GM19328 (cell line): Measurements from ENCODE around the gene SORCS2.

Source experiments
- ATAC-seq: cut with Tn5 transposase; IDR thresholded peaks from one replicate; pipeline ENCODE4 v1.9.1; 2021; ENCODE audit warnings: mild to moderate bottlenecking, moderate library complexity; ENCODE audit not compliant: unreplicated experiment

The SORCS2 gene

DNA sequence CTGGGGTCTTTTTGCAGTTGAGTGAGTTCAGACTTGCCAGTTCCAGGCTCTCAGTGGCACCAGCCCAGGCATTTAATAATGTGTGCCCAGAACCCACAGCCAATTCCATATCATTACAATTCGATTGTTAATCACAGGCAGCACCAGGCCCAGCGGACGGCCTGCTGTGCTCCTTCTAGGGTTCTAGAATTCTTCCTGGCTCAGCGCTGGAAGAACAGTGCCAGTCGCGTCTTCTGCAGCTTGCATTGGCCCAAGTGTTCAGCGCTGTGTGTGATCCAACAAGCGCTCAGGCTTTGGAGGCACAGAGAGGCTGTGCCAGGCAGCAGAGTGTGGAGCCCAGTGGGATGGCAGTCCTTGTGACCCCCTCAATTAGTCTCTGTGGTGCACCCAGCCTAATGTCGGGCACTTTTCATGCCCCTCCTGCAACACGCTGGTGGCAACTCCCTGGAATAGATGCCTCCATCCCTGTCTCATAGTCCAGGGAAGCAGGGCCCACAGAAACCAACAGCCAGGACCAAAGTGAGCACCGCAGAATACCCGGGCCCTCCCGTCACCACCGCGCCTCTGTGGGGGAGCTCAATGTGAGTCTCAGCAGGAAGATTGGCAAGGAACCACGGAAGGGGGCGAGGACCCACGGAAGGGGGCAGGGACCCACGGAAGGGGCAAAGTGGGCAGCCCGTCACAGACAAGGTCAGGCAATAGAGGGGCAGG lies 554.2 kb downstream of the SORCS2 start:
- ATAC-seq: no peak

DNA sequence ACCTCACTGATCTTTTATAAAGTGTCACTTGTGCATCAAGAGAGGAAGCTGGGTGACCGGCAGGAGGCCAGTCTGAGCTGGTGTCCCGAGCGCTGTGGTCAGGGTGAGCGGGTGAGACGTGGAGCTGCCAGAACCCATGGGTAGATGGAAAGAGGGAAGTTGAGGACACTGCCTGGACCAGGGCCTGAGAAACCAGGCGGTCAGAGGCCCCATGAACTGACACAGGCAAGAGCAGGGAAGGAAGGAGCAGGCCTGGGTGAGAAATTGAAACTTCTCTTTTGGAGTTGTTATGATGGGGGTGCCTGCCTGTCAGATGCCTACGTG lies 554.7 kb downstream of the SORCS2 start:
- ATAC-seq: no peak

DNA sequence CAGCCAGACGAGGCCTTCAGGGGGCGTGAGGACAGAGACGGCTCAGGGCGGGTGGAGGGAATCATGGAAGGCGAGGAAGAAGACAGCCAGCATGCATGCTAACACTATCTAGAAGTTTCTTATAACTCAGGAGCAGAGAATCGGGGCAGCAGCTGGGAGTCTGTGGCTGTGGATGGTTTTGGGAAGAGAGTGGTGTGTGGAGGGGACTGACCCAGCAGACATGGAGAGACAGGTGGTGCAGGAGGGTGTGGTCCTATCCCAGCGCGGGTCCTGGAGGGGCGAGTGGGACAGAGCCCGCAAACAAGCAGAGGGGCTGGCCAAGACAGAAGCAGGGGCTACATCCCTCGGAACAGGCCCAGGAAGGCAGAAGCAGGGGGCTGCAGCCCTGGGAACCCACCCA lies 555.2 kb downstream of the SORCS2 start:
- ATAC-seq: no peak

DNA sequence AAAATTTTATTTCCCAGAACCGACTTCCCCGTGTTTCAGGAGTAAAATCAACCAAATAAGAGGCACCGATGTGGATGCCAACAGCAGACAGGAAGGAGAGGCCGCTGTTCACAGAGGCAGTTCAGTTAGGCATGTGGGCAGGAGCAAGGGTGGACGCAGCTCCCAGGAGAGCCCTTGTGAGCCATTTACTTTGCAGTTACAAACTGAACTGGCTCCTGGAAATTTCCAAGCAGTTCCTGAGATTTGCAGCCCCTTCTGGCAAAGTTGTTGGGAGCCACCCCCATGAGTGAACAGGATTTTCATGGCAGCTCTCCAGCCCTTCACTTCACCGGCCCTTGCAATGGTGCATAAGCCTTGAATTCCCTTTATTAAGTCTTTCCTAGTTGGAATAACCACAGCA lies 558.2 kb downstream of the SORCS2 start:
- no peak for ATAC-seq

DNA sequence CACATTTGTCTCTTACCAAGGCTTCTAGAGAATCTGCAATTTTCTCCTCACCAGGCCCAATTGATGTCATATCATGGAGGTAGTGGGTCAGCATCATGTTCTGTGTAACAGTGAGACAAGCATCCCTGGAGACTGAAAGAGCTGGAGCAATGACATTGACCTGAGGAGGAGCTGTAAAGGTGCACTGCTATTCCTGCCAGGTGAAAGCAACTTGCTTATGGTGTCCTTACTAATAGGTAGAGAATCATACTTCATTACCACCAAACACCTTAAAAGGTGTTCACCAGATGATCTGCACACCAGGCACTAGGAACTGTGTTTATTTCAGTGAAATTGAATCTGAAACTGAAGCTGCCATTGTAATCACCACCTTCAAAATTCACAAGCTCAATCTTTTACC lies 558.6 kb downstream of the SORCS2 start:
- ATAC-seq: no peak

DNA sequence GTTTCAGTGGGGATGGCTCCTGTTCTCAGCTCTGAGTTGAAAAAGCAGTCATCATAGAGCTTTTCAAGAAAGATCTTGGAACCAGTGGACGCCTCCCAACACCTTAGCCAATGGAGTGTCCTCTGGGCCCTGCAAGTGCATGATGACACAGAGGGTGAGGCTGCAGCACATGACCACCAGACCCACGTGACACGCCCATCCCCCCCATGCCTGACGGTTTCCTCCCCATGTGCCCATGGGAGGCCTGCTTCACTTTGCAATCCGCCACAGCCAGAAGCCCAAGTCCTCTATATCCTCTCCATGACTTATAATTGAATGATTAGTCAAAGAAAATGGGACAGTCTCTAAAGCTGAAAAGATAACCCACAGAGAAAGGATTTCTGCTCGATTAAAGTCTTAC lies 560.3 kb downstream of the SORCS2 start:
- no peak for ATAC-seq

DNA sequence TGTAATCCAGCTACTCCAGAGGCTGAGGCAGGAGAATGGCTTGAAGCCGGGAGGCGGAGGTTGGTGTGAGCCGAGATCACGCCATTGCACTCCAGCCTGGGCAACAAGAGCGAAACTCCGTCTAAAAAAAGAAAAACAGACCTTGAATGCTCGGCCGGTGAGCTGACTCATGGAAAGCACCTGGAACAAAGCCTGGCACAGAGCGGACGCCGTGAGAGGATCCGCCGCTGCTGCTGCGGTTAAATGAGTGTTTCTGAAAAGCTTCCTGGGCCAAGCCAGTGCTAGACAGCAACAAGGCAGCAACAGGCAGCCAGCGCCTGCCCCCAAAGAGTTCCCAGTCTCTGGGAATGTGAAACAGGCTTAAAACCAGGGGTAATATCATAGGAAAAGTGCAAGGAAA lies 560.9 kb downstream of the SORCS2 start:
- no peak for ATAC-seq

DNA sequence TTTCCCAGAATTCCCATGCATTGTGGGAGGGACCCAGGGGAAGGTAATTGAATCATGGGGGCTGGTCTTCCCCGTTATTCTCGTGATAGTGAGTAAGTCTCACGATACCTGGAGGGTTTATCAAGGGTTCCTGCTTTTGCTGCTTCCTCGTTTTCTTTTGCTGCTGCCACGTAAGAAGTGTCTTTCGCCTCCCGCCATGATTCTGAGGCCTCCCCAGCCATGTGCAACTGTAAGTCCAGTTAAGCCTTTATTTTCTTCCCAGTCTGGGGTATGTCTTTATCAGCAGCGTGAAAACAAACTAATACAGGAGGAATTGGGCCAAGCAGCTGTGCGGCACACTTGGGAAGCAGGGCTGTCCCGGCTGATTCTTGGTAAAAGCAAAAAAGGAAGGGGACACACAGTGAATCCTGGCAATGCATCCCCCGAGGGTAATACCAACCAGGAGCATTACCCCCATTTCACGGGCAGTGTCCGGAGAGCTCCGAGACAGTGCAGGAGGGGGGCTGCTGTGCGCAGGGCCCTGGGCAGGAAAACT lies 561.7 kb downstream of the SORCS2 start:
- ATAC-seq: no peak

DNA sequence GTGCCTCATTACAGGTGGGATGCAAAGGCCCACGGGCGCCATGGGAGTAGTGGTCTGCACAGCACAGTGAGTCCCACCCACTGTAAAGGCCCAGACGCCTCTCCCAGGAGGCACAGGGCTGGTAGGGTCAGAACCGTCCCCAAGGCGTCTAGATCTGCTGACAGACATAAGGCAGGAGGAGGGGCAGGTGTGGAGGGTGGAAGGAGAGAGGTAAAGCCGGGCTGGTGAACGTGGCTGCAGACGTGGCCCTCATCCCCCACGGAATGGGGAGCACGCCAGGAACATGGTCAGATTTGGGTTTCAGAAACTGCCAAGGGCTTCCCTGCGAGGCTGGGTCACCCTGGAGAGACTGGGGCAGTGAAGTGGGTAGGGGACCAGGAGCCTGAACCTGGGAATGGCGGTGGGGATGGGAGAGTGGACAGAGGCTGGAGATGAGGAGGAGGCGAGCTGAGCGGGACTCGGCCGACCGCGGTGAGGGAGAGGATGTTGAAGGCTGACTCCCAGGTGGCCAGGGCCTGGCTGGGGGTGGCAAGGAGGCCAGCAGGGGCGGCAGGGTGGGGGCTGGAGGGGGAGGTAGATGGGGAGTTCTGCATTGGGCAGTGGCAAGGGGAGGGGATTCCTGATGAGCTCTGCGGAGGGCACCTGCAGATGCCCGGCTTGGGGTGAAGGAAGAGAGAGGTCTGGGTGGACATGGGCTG lies 562.4 kb downstream of the SORCS2 start:
- no peak for ATAC-seq

DNA sequence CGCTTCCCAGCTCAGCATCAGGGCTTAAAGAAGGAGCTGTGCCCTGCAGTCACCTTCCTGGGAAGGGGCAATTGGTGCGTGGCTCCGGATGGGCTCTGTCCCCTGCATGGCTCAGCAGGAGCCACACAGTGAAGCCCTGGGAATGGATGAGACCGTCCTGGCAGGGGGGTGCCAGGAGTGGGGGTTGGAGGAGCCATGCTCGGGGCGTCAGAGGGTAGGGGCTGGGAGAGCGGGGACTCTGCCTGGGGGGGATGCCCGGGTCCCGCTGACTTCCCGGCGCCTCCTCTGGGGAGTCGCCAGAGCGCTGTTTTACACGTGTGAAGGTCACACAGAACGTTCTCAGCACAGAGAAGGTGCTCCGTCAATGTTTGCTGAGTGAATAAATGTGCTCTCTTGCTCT lies 563.2 kb downstream of the SORCS2 start:
- ATAC-seq: no peak

DNA sequence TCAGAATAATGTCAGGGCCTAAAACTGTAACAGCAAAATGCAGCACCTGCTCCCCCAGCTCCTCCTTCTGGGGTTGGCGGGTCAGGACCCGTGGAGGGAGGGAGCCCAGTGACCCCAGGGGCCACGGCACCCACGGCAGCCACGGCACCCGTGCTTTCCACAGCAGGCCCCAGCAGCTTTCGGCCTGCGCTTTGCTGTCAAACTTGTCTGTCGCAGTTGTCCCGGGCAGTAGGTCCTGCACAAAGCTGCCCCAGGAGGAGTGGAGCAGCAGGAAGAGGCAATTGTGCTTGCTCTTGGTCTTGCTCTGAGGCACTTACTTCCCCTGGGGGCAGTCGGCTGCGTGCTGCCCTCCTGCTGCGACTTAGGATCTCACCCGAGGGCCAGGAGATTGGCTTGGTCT lies 563.7 kb downstream of the SORCS2 start:
- no peak for ATAC-seq

DNA sequence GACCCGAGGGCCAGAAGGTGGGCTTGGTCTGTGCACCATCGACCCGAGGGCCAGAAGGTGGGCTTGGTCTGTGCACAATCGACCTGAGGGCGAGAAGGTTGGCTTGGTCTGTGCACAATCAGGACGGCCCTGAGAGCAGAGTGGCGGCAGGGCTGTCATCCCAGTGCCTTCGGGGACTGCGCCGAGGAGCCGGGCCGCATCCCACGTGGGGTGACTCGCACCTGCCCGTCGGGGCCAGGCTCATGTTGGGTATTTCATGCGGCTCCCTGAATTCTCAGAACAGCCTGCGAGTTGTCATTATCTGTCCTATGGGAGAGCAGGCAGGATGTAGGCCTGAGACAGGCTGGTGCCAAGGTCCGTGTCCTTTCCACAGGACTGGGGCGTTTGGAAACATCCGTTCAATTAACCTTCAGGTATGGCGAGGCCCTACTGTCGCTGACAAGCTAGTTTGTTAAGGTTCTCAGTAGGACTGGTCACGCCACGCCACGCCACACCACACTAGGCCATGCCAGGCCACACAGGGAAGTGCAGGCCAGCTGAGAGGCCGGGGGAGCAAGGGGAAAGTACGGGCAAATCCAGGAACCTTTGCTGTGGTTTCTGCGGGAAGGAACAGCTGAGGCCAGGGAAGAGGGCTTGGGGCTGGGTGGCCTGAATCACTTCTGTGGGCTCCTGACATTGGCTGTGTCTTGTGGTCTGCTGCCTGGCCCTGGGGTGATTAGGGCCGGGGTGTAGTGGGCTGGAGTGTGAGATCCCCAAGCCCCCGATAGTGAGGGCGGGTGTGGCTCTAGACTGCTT lies 564.4 kb downstream of the SORCS2 start:
- no peak for ATAC-seq

DNA sequence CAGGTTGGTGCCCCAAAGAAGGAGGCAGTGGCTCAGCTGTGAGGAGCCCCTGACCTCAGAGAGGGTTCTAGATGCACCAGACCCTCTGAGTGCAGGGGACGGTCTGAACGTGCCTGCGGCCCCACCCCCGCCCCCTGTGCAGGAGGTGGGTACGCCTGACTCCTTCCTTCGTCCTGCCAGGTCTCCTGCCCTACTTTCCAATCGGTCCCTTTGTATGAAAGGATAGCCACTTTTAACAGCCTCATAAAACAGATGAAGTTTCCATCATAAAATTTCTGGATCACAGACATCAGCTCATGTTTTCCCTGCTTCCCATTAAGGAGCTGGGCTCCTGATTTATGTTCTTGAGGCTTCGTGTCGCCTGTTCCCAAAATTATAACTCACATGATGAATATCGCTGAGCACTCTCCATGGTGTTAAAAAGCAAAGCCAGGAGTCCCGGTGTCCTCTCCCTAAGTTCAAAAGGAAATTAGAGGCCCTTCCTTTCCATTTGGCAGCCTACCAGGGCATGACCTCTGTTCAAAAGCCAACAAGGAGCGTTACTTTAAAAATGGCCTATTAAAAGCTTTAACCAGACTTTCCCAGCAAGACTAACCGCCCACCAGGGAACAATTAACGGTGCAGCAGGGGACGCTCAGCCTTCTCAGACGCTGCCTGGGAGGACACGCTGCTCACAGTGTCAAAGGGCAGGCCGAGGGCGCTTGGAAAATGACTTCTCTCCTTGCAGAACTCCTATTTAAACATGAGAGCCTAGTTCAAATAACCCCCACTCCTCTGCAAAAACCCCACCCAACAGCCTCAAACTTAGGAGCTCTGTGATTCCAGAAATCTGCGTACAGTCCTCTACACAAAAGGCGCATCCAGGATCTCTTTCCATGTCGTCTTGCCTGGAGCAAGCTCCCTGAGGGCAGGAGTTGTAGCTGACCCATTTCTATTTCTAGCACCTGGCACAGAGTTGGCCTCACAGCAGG lies 565.4 kb downstream of the SORCS2 start:
- ATAC-seq: no peak

DNA sequence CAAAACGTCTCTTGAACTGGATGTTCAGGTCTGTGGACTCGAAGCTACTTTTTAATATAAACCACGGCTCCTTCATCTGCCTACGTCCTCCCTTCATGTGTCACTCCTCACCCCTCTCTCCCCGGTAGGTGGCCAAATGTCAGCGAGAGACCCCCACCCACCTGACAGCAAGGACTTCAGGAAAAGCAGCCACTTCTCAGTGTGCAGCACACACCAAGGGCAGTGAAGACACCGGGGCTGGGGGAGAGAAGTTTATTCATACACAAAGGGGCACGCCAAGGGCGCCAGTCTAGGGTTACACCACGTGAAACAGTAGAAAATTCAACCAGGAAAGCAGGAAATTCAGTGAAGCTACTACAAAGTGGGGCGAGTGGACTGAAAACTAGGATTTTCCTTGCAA lies 566.1 kb downstream of the SORCS2 start:
- ATAC-seq: no peak

DNA sequence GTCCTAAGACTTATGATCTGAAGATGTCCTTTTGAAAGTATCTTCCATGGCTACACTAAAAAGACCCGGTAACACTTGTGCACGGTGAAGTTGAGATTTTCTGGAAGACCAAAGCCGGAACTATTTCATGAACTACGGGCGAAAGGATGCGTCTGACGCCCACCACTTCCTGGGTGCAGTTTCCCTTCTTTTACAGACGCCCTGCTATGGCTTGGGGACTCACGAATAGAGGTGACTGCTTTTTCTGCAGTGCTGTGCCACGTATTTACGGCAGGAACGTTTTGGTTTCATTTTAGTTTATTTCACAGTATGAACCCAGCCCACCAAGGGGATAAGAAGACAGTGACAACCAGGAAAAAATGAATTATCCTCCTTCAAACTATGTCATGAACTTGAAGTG lies 566.9 kb downstream of the SORCS2 start:
- no peak for ATAC-seq

DNA sequence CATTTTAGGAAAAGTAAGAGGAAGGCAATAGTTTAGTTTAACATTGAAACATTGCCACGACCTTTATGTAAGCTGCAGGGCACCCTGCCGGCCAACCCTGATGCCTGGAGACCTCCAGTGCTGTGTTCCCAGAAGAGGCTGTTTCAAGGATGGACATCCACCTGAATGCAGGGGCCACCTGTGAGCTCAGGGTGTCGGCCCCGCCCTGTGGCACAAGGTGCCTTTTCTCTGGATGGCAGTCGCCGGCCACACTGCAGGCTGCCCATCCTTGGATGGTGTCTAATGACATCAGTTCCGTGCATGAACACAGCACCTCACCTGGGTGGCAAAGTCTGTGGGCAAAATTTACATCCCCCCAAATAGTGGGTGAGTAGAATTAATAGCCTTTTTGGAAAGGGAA lies 567.3 kb downstream of the SORCS2 start:
- ATAC-seq: no peak

DNA sequence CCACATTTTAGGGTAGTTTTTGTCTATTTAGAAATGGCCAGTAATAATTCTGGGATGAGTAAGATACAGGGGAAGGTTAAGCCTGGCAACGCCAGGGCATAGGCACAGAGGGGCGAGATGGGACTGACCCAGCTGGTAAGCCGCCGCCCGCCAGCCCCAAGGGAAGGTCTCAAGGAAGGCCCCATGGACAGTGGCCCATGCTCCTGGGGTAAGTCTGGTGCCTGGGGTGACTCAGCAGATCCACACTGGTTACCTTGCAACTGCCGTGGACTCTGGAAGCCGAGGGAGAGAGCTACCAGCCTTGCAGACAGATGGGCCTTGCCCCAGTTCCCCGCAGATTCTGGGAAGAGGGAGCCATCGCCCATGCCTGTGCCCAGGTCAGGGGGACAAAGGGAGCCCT lies 567.9 kb downstream of the SORCS2 start:
- ATAC-seq: no peak

DNA sequence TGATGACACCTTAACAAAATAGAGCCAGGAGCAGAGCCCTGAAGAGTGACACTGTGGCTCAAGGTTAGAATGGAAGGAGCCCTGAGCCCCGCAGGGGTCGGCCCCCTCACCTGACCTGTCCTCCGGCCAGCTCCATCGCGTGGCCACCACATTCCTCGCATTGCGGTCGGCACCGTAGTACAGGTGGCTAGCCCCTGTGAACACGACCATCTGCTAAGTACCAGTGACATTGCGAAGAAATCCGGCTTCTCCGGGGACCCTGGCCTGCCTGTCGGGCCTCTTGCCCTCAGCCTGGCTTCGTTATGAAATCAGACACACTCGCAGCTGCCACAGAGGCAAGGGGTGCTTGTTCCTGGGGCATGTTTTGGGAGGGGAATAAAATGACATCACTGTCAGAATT lies 568.4 kb downstream of the SORCS2 start:
- no peak for ATAC-seq

DNA sequence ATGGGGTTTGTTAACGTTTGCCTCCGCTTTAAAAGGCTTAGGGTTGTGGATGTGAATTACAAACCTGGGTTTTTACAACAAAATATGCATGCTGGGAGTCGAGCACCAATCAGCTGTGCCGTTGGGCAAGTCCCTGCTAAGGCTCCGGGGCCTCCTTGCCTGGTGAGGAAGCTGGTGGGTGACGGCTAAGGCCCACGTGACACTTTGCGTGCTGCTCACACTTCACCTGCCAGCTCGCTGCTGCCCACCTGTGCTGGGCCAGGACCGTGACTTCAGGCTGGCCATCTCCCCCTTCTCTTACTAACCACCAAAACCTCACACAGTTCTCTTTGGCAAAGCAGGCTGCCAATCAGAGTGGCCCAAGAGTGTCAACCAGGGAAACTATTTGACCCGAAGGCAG lies 569.0 kb downstream of the SORCS2 start:
- no peak for ATAC-seq

DNA sequence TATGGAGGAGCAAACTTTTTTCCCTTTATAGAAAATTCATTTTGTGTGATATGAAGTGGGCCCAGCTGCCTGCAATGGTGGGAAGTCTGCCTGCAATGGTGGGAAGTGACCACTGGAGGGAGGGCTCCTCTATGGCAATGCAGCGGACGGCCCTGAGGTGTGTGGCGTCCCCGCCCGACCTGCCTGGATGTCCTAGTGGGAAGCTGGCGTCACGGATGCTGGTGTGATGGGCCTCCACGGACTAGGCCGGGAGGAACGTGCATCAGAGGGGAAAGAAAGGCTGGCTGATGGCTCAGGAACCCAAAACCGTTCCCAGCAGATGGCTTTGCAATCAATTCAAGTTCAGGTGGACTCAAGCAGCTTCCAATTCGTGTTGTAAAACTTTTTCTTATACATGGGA lies 569.4 kb downstream of the SORCS2 start:
- ATAC-seq: peak; percentile 60
